ENCODE data around the gene POC1A. TPM values are rescaled to one million over a fixed set of nuclear protein-coding genes. Genes with fewer than 3 reads are reported as not detected.

Gene POC1A
- total and polyA plus RNA-seq, 2 donors (not counting 1 experiment from before 2014, with no cell fraction given), result 1.7 to 2.8 TPM

GRCh38 chr3:52124766-52125165 is 29.5 kb downstream of the POC1A start:
- ChIA-PET POLR2A (interaction anchor here (0.6 kb wide), 1 partner anchor 1782 kb away, joined by 3 read pairs; no protein-coding TSS in a partner anchor), CTCF (interaction anchor here (1.0 to 5.6 kb wide), 4 partner anchors 72 to 142 kb away, joined by 3 to 60 read pairs (median 5); partner anchors contain the start of gene RPL29)
- no peak overlapping the region for H3K4me3 Mint-ChIP-seq

GRCh38 chr3:52124126-52124525 is 30.1 kb downstream of the POC1A start:
- Mint-ChIP-seq H3K27ac (no peak overlapping the region), H3K4me3 (no peak overlapping the region), H3K4me1 (peaks cover 33% of the 10 kb centered on the region), H3K9me3 (ENCODE audit: insufficient read depth) (no peaks in the 10 kb centered on the region), H3K27me3 (no peaks in the 10 kb centered on the region)
- no peak for TF ChIP-seq CTCF (IDR thresholded peaks at IDR 0.05)
- no peak for TF ChIP-seq EZH2 (IDR thresholded peaks at IDR 0.05; ENCODE audit: borderline replicate concordance, insufficient read depth, low read depth, low read length, poor library complexity, severe bottlenecking)
- Histone ChIP-seq H3K79me2 (ENCODE audit: control insufficient read depth, insufficient read depth, low read length) (no peaks in the 10 kb centered on the region), H3K27me3 (replicated peaks in 1 of 4; ENCODE audit: control extremely low read depth in 1 of 4, control insufficient read depth in 3 of 4, insufficient read depth in 4 of 4, low read length in 3 of 4) (no peaks in the 10 kb centered on the region), H3K9me3 (ENCODE audit: control extremely low read depth in 1 of 3, control insufficient read depth in 2 of 3, insufficient read depth in 1 of 3, low read length in 2 of 3) (no peaks in the 10 kb centered on the region), H2AFZ (ENCODE audit: insufficient read depth, low read depth, low read length, poor library complexity, severe bottlenecking) (no peak overlapping the region), H3K4me1 (ENCODE audit: control insufficient read depth in 2 of 2, insufficient read depth in 2 of 2, low read length in 2 of 2) (peaks cover 34 to 35% of the 10 kb centered on the region in 2 donors), H3K9ac (ENCODE audit: low read length) (no peak overlapping the region), H3K27ac (ENCODE audit: low read length in 2 of 2) (no peak overlapping the region), H3K36me3 (replicated peaks in 1 of 2; ENCODE audit: control extremely low read depth in 1 of 2, control insufficient read depth in 1 of 2, extremely low read depth in 1 of 2, insufficient read depth in 2 of 2, low read length in 1 of 2) (no peaks in the 10 kb centered on the region), H3K4me2 (replicated peaks; ENCODE audit: low read depth, low read length, poor library complexity, severe bottlenecking) (no peak overlapping the region), H3K4me3 (ENCODE audit: control extremely low read depth in 1 of 5, extremely low read depth in 1 of 5, insufficient read depth in 1 of 5, low read depth in 2 of 5, low read length in 4 of 5) (no peak overlapping the region), H4K20me1 (ENCODE audit: control insufficient read depth, insufficient read depth, low read length, poor library complexity, severe bottlenecking) (no peaks in the 10 kb centered on the region)
- intact Hi-C loops (cut with micrococcal nuclease), result no loop called here
- DNase-seq (no peak), ATAC-seq (ENCODE audit: low read depth) (no peak)
- POLR2A ChIA-PET, result no interaction called here
- 94% methylated on average over 2 of the region's 2 CpGs for WGBS (ENCODE audit: insufficient coverage)
- CTCF ChIA-PET, result interaction anchor here (0.7 to 5.6 kb wide), 6 partner anchors 14 to 141 kb away, joined by 3 to 60 read pairs (median 5); partner anchors contain the start of gene RPL29

More at GRCh38 chr3:52124766-52125165, 29.5 kb downstream of the POC1A start:
- no peak overlapping the region for H3K27ac Mint-ChIP-seq
- no peak overlapping the region for H3K4me3 ChIP-seq (ENCODE audit: control extremely low read depth in 1 of 5, extremely low read depth in 1 of 5, insufficient read depth in 1 of 5, low read depth in 2 of 5, low read length in 4 of 5)
- no peaks in the 10 kb centered on the region for H3K79me2 ChIP-seq (ENCODE audit: control insufficient read depth, insufficient read depth, low read length)
- no peak overlapping the region for H3K27ac ChIP-seq (ENCODE audit: low read length in 2 of 2)
- H2AFZ ChIP-seq (ENCODE audit: insufficient read depth, low read depth, low read length, poor library complexity, severe bottlenecking), result no peak overlapping the region
- H3K9ac ChIP-seq (ENCODE audit: low read length), result no peak overlapping the region
- DNase-seq (no peak), ATAC-seq (ENCODE audit: low read depth) (no peak)
- H3K4me2 ChIP-seq (replicated peaks; ENCODE audit: low read depth, low read length, poor library complexity, severe bottlenecking), result no peak overlapping the region
- no peaks in the 10 kb centered on the region for H3K27me3 ChIP-seq (replicated peaks in 1 of 4; ENCODE audit: control extremely low read depth in 1 of 4, control insufficient read depth in 3 of 4, insufficient read depth in 4 of 4, low read length in 3 of 4)
- intact Hi-C loops (cut with micrococcal nuclease), result no loop called here
- H3K4me1 ChIP-seq (ENCODE audit: control insufficient read depth in 2 of 2, insufficient read depth in 2 of 2, low read length in 2 of 2), result peaks cover 34 to 35% of the 10 kb centered on the region in 2 donors
- TF ChIP-seq CTCF (IDR thresholded peaks at IDR 0.05) (no peak), EZH2 (IDR thresholded peaks at IDR 0.05; ENCODE audit: borderline replicate concordance, insufficient read depth, low read depth, low read length, poor library complexity, severe bottlenecking) (no peak)
- WGBS (ENCODE audit: insufficient coverage), result 100% methylated on average over 8 of the region's 8 CpGs
- H3K9me3 ChIP-seq (ENCODE audit: control extremely low read depth in 1 of 3, control insufficient read depth in 2 of 3, insufficient read depth in 1 of 3, low read length in 2 of 3), result no peaks in the 10 kb centered on the region
- no peaks in the 10 kb centered on the region for H3K9me3 Mint-ChIP-seq (ENCODE audit: insufficient read depth)
- no peaks in the 10 kb centered on the region for H3K27me3 Mint-ChIP-seq
- H4K20me1 ChIP-seq (ENCODE audit: control insufficient read depth, insufficient read depth, low read length, poor library complexity, severe bottlenecking), result no peaks in the 10 kb centered on the region
- no peaks in the 10 kb centered on the region for H3K36me3 ChIP-seq (replicated peaks in 1 of 2; ENCODE audit: control extremely low read depth in 1 of 2, control insufficient read depth in 1 of 2, extremely low read depth in 1 of 2, insufficient read depth in 2 of 2, low read length in 1 of 2)
- peaks cover 33% of the 10 kb centered on the region for H3K4me1 Mint-ChIP-seq
